Midbrain (tissue), 1 donor: ENCODE results near the gene ANKRD23.
"Not testable (repeated sequence)": the region's sequence is repeated elsewhere in the genome, so short reads cannot be mapped to it uniquely, and the experiment has no call there.

Experiments
- DNase-seq: peaks from one replicate; lab custom pipeline; 2025; lab: John Stamatoyannopoulos, UW

Gene ANKRD23

DNA sequence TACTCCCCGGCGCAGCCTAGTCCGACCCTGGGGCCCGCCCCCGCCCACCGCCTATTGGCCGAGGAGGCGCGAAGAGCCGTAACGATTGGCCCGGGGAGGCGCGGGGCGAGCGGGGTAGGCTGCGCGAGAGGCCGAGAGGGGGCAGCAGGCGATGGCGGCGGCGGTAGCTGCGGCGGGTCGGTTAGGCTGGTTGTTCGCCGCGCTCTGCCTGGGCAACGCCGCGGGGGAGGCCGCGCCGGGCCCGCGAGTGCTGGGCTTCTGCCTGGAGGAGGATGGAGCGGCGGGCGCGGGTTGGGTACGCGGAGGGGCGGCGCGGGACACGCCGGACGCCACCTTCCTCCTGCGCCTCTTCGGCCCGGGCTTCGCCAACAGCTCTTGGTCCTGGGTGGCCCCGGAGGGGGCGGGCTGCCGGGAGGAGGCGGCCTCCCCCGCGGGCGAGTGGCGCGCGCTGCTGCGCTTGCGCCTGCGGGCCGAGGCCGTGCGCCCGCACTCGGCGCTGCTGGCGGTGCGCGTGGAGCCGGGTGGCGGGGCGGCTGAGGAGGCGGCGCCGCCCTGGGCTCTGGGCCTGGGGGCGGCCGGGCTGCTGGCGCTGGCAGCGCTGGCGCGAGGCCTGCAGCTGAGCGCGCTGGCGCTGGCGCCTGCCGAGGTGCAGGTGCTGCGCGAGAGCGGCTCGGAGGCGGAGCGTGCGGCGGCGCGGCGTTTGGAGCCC, 27.5 kb downstream of the ANKRD23 start, which contains the start of gene CNNM3:
CNNM3 (plus strand) TSS at position 142 of the 709 bp plus-strand sequence; CDS start at position 152, 10 bp downstream.
- DNase-seq = peak; percentile 96

DNA sequence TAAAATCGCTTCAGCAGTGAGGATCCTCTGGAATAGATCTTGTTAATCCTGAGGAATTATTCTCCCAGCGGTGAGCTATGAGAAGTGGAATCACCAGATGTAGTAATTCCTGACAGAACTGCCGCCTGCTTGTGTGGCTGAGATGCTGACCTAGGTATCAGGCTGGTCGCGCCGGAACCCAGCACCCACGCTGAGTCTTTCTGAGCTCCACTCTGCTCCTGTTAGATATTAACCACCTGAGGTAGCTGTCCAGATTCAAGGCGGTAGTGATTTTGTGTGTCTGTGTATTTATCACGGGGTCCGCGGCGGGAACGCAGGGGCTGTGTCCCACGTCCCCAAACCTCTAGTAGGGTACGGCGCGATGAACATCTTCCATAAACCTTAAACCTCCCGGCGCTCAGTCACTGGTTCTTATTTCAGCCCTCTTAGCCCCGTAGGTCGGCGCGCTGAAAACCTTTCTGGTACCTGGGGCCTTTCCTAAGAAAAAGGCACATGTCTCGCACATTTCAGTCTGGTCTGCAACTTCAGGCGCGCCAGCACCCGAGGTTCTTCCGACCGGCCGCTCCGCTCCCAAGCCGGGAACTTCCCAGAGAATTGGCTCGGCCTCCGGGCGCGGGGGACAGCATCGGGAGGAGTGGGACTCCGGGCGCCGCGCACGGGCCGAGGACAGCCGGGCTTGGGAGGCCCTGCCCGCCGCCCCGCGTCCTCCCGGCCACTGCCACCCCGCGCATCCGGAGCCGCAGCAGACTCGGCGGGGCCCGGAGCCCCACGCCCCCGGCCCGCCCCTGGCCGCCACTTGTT, 28.3 kb downstream of the ANKRD23 start:
- peak; percentile 66 for DNase-seq

DNA sequence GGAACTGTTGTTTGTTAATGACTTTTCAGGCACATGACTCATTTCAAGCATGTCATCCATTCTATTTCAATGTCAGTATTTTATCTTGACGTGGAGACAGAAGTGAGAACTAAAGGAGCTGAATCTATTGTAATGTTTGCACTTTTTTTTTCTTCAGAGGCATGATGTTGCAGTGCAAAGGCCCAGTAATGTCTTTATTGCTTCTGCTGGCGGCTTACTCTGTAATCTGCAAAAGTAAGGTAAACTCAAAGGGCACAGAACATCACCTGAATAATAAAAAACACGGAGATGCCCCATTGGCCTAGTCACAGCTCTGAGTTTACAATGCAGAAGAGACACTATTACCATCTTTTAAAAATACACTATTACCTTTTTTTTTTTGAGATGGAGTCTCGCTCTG, 30.2 kb downstream of the ANKRD23 start:
- DNase-seq = no peak

- no peak for DNase-seq
Observed at GRCh38 chr2:96811917-96812316, 31.9 kb downstream of the ANKRD23 start.

DNA sequence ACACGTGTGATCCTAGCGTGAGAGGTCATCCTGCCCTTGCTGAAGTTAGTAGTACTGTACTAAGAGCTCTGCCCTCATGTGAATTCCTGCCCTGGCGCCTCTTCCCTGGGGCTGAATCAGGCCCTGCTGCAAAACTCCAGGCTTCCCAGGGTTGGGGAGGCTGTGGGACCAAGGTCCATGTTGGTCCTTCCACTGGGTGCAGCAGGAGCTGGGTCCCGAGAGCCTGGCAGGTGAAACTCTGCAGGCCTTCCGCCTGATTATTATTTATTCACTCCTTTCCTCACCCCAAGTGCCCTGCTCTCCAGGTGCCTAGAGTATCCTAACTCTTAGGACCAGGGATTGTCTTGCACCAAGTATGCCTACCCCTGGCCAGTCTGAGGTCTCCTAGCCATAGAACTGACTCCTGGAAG, 33.0 kb downstream of the ANKRD23 start:
- DNase-seq = no peak

DNA sequence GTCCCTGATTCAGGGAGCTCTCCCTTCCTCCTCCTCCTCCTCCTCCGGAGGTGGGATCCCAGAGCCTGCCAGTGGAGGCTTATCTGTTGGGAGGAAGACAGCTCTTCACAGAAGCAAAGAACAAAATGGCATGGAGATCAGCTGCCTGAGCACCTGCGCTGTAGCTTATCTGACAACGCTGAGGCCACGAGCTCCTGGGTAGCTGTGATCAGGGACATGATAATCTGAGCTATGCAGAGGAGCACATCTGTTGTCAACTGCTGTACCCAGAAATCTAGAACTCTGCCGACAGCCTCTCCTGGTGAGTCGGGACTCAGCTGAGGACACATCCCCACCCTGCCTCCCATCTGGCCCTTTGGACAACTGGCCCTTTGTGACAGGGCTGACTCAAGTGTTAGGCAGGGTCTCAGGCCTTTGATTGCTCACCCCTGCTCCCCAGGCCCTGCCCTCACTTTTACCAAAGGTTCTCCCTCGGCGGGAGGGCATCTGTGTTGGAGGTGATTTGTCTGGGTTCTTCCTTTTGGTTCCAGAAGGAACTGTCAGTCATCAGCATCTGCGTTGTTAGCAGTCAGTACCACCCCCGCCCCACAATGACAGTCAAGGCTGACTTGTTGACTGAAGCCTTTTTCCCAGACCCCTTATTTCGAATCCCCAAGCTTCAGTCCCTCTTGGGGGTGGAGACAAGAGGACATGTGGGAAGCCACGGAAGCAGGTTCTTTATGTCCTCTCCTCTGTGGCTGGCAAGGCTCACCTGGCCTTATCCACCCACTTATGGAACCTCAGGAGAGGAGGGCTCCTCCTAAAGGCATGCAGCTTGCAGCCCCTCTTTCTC, 33.7 kb downstream of the ANKRD23 start:
- DNase-seq = no peak

DNA sequence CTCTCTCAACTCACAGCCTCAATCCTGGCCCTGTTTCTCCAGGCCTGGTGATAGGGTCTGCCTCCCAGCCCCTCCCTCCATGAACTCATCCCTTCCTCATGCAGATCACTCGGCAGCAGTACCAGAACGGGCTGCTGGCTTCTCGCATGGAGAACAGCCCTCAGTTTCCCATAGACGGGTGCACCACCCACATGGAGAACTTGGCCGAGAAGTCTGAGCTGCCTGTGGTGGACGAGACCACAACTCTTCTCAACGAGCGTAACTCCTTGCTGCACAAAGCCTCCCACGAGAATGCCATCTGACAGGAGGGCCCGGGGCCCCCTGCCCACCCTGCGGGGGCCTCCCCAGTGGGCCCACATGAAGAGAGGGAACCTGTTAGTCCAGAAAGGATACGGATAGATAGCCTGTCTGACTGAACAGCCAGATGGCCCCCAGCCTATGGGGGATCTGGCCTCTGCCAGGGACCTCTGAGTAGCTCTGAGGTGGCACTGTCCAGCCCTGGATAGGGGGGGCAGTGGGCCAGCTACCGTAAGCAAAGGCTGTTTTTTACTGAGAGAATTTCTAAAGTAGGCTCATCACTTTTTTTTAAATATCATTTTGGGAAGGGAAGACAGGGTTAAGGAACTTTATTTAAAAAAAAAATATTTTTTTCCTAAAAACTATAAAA, 34.5 kb downstream of the ANKRD23 start:
- no peak for DNase-seq

- no peak for DNase-seq
Observed at GRCh38 chr2:96808176-96808837, 35.5 kb downstream of the ANKRD23 start.

DNA sequence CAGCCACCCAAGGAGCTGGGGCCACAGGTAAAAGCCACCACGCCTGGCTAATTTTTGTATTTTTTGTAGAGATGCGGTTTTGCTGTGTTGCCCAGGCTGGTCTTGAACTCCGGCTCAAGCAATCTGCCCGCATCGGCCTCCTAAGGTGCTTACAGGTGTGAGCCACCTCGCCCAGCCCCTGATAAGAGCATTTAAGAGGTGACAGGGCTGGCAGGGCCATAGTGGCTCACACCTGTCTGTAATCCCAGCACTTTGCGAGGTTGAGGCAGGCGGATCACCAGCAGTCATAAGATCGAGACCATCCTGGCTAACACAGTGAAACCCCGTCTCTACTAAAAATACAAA, 36.7 kb downstream of the ANKRD23 start:
- no peak for DNase-seq

DNA sequence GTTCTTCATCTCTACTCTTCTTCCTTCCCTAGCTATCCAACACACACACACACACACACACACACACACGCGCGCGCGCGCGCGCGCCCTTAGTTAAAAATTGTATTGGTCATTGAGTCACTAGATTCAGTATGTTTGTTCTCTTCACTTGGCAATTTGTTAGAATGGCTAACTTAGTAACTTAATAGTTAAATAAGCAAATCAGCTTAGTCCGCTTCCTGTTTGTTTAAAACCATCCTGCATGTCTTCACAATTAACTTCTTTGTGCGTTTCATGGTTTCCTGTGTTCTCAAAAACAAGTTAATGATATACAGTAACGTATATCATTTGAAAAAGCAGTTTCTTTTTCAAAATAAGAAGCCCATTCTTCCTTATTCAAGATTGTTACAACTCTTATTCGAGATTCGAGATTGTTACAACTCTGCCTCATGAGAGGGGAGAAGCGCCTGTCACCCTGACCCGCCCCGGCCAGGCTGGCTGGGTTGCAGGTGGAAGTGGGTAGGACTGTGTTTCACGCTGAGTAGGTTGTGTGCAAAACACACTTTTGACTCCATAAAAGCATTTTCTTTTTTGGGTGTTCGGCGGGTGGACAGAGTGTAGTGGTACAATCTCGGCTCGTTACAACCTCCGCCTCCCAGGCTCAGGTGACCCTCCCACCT, 37.2 kb downstream of the ANKRD23 start:
- DNase-seq = no peak

GRCh38 chr2:96805946-96806345, 37.9 kb downstream of the ANKRD23 start:
- not testable (repeated sequence) for DNase-seq

DNA sequence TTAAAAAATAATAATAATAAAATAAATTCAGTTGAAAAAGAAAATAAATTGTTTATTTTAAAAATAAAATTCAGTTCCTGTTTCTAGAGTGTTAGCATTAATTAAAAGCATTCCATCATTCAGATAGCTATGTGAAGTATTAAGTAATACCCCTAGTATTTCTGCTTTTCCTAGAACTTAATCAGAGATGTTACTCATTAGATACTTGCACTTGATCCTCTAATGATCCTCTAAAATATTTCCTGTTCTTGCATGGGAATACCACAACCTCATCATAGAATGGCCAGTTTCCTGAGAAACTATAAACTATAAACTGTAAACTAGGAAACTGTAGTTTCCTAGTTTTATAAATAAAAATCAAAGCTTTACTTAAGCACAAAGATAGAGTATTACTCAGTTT, 38.8 kb downstream of the ANKRD23 start:
- DNase-seq = no peak

GRCh38 chr2:96802721-96803120, 41.1 kb downstream of the ANKRD23 start:
- no peak for DNase-seq

DNA sequence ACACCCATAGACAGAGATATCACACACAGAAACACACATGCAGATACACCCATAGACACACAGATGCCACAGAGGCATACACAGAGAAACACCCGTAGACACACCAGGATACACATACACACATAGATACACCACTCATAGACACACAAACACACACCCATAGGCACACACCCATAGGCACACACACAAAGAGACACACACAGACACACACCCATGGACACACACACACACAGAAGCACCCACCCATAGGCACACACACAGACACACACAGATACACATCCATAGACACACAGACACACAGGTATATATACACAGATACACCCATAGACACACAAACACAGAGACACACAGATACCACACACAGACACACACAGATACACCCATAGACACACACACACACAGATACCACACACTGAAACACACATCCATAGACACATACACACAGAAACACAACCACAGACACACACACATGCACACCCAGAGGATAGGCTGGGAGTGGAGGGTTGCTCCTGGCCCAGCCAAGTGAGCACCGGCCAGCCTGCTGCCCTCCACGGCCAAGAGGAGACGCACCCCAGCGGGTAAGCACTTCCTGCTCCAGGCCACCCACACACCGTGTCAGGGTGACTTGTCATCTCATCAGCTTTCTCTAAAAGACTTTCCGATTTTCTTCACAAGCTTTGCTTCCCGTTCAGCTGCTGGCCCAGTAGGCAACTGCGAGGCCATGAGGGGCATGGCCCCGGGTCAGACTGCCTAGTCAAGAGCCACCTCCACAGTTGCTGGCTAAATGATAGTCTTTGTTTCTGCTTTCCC, 41.8 kb downstream of the ANKRD23 start:
- DNase-seq = no peak

GRCh38 chr2:96801005-96801785, 42.6 kb downstream of the ANKRD23 start:
- peak; percentile 41 for DNase-seq

DNA sequence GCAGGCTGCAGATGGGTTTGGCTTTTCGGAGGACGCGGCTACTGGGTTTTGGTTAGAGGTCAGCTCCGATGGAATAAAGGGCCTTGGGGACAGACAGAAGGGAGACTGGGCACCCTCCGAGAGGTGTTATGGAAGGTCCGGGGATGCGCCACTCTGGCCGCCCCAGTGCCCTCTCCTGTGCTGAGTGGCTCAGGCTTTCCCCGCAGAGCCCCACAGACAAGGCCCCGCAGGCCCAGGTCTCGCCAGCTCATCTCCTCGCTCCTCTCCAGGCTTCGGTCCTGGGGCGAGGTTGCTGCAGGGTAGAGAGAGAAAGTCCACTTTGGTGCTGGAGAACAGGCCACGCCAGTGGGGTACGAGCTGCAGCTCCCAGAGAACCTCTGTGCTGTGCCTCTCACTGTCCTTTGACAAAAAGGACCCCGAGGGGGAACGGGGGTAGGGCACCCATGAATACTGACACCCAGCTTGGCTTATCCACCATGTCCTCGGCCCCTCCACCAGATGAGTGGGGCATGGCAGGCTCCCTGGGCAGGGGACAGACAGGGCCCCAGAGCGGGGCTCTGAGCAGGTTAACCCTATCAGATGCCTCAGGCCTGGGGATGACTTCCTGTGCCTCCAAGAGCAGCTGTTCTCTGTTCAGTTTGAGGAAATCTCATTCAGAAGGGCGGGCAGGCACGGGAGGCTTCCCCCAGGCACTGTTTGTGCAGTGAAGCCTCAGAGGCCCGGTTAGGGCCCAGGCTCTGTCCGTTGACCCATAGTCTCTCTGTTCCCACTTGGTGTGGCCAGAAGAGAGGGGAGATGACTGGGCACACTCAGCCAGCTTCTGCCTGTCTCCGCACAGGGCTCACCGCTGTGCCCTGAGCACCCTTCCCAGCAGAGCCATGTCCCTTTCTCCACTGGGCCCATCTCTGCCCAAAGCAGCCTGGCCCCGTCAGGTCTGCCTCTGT, 43.5 kb downstream of the ANKRD23 start:
- no peak for DNase-seq

GRCh38 chr2:96799623-96799935, 44.2 kb downstream of the ANKRD23 start:
- no peak for DNase-seq
